SJSA1 (cell line): ENCODE data around the gene RPRD1B. TPM values are rescaled to one million over a fixed set of nuclear protein-coding genes. Genes with fewer than 3 reads are reported as not detected.
A peak's percentile ranks its signal among the peaks of the same experiment; 100 is the strongest.
"Not testable (repeated sequence)": the region's sequence is repeated elsewhere in the genome, so short reads cannot be mapped to it uniquely, and the experiment has no call there.

Experiments
- DNase-seq, 2 experiments: peaks; one replicate each; pipeline ENCODE4 v3.0.0-alpha.2; 2015 to 2020; ENCODE audit warnings: low spot score in 2 of 2, low read depth in 1 of 2
- H3K27ac ChIP-seq: fragments of 250-450 bp; sonication (Bioruptor Pico); 2 replicates; pipeline ENCODE4 v1.5.1; 2020; ENCODE audit warnings: mild to moderate bottlenecking, moderate library complexity
- H3K27me3 ChIP-seq: fragments of 250-450 bp; sonication (Bioruptor Pico); replicated peaks from 2 replicates; pipeline ENCODE4 v1.5.1; 2020; ENCODE audit warnings: mild to moderate bottlenecking, moderate library complexity
- H3K36me3 ChIP-seq: fragments of 250-450 bp; sonication (Bioruptor Pico); 2 replicates; pipeline ENCODE4 v1.5.1; 2020; ENCODE audit warnings: mild to moderate bottlenecking
- H3K4me1 ChIP-seq: fragments of 250-450 bp; sonication (Bioruptor Pico); replicated peaks from 2 replicates; pipeline ENCODE4 v1.6.1; 2021; ENCODE audit warnings: mild to moderate bottlenecking
- H3K4me3 ChIP-seq: fragments of 250-450 bp; sonication (Bioruptor Pico); 2 replicates; pipeline ENCODE4 v1.5.1; 2020; ENCODE audit warnings: mild to moderate bottlenecking
- H3K9me3 ChIP-seq: fragments of 250-450 bp; sonication (Bioruptor Pico); replicated peaks from 2 replicates; pipeline ENCODE4 v1.5.1; 2020; ENCODE audit warnings: mild to moderate bottlenecking
- total RNA-seq: library from RNA; depleted of rRNA; stranded (reverse); fragments of >200 nt; shearing (Covaris generic); gene quantifications from 2 replicates; pipeline ENCODE4 v1.2.3, GENCODE V29; 2014

Gene RPRD1B
- total RNA-seq, 1 experiment from 2014 or later: 27.9 TPM

DNA sequence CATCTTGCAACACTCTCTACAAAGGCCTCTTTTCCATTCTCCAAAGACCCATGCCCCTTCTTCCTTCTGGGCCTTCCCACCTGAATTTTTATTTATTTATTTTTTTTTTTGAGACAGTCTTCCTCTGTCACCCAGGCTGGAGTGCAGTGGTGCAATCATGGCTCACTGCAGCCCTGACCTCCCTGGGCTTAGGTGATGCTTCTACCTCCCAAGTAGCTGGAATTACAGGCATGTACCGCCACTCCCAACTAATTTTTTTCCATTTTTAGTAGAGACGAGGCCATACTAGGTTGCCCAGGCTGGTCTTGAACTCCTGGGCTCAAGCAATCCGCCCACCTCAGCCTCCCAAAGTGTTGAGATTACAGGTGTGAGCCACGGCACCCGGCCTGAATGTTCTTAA is 24.1 kb upstream of the RPRD1B start:
- H3K27me3 ChIP-seq, H3K4me3 ChIP-seq, DNase-seq, H3K27ac ChIP-seq, H3K9me3 ChIP-seq, H3K4me1 ChIP-seq: not testable (repeated sequence)
- peaks cover 55% of the 10 kb centered on the region for H3K36me3 ChIP-seq

DNA sequence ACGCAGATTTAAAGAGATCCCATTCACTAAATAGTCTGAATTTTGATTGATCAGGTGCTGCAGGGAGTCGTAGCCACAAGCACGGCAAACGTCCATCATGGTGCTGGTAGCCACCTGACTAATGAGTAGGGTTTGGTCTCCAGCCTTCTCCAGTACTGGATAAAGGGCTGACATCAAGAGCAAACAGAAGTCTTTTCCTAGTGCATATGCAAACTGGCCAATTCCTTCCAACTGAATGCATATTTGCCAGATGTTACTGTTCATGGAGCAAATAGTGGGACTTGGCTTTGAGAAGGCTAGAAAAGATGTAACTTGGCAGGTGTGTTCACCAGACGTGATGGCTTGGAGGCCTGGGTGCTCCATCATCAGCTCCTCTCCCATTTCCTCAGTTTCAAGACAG is 21.9 kb upstream of the RPRD1B start:
- H3K36me3 ChIP-seq: peaks cover 61% of the 10 kb centered on the region
- no peak overlapping the region for H3K4me3 ChIP-seq
- H3K27ac ChIP-seq: no peak overlapping the region
- no peak for DNase-seq
- no peaks in the 10 kb centered on the region; the same call in 1 of the 2 replicates for H3K9me3 ChIP-seq
- no peaks in the 10 kb centered on the region for H3K4me1 ChIP-seq
- H3K27me3 ChIP-seq: no peaks in the 10 kb centered on the region

DNA sequence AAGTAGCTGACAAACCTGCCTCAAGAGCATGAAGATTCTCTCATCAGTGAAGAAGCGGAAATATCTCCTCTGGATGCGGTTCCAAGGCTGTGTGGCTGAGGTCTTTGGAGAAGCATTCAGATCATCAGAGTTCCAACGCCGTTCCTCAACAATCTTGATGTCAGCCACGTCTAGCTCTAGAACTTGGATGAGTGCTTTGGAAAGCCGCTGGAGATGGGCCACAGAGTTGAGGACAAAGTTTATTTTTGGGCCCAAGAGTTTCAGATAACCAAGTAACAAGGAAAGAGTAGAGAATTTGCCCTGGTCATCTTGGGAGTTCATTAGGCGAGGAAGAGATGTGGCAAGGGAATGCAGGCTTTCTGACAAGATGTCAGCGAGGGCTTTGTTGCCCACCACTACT is 21.2 kb upstream of the RPRD1B start:
- peaks cover 67% of the 10 kb centered on the region for H3K36me3 ChIP-seq

DNA sequence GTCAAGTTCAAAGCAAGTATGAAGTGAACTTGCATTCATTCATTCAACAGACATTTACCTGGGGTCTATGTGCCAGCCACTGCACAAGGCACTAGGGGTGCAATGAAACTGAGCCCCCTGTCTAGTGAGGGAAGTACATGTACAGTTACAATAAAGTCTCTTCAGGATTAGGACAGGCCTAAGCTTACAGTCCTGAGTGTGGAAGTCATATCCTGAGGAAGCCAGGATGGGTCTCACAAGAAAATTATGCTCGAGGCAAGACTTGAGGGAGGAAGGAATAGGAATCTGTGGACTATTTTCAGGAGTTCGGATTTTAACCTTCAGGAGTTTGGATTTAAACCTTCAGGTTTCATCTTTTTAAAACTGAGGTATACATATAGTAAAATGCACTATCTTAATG is 19.7 kb upstream of the RPRD1B start:
- no peak for DNase-seq
- no peak overlapping the region for H3K4me3 ChIP-seq
- no peaks in the 10 kb centered on the region for H3K27me3 ChIP-seq
- peaks cover 69% of the 10 kb centered on the region for H3K36me3 ChIP-seq
- peaks cover 3% of the 10 kb centered on the region; the same call in 1 of the 2 replicates for H3K9me3 ChIP-seq
- H3K27ac ChIP-seq: no peak overlapping the region
- no peaks in the 10 kb centered on the region for H3K4me1 ChIP-seq

More for the DNA sequence above, 21.2 kb upstream of the RPRD1B start:
- Histone ChIP-seq H3K4me1 (no peaks in the 10 kb centered on the region), H3K27ac (no peak overlapping the region), H3K27me3 (no peaks in the 10 kb centered on the region), H3K4me3 (no peak overlapping the region), H3K9me3 (no peaks in the 10 kb centered on the region; the same call in 1 of the 2 replicates)
- DNase-seq: no peak

DNA sequence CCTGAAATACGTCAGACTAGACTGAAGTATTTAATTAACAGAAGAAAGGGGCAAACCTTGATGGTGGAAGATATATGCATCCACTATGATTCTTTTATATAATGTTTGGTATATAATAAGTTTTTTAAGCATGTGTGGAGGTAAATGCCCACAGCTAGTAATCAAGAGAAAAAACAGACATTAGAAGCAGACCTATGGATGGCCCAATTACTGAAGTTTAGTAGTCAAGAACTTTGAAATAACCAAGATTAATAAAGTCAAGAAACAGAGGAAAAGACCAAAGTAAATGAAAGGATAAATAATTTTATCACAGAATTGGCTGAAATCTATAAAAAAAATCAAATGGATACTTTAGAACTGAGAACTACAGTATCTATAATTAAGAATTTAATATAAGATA is 15.6 kb upstream of the RPRD1B start:
- no peak overlapping the region for H3K4me3 ChIP-seq
- H3K9me3 ChIP-seq: peaks cover 3% of the 10 kb centered on the region; the same call in 1 of the 2 replicates
- no peaks in the 10 kb centered on the region for H3K27me3 ChIP-seq
- DNase-seq: no peak
- H3K36me3 ChIP-seq: peaks cover 43% of the 10 kb centered on the region
- no peak overlapping the region for H3K27ac ChIP-seq
- peaks cover 17% of the 10 kb centered on the region for H3K4me1 ChIP-seq

DNA sequence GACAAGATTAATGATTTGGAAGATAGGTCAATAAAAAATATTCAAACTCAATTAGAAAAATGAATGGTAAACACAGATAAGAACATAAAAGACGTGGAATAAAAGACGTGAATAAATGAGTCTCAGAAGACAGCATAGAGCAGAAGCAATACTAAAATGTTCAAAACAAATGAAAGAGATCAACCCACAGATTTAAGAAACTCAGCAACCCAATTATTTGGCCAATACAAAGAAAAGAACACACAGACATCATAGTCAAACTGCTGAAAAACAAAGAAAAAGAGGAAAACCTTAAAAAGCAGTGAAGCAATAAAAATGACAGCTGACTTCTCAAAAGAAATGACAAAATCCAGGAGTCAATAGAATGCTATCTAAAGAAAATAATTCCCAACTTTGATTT is 15.2 kb upstream of the RPRD1B start:
- H3K4me3 ChIP-seq: no peak overlapping the region
- no peak overlapping the region for H3K27ac ChIP-seq
- peaks cover 39% of the 10 kb centered on the region for H3K36me3 ChIP-seq
- no peak for DNase-seq
- no peaks in the 10 kb centered on the region for H3K27me3 ChIP-seq
- H3K4me1 ChIP-seq: peaks cover 21% of the 10 kb centered on the region
- peaks cover 3% of the 10 kb centered on the region; the same call in 1 of the 2 replicates for H3K9me3 ChIP-seq

DNA sequence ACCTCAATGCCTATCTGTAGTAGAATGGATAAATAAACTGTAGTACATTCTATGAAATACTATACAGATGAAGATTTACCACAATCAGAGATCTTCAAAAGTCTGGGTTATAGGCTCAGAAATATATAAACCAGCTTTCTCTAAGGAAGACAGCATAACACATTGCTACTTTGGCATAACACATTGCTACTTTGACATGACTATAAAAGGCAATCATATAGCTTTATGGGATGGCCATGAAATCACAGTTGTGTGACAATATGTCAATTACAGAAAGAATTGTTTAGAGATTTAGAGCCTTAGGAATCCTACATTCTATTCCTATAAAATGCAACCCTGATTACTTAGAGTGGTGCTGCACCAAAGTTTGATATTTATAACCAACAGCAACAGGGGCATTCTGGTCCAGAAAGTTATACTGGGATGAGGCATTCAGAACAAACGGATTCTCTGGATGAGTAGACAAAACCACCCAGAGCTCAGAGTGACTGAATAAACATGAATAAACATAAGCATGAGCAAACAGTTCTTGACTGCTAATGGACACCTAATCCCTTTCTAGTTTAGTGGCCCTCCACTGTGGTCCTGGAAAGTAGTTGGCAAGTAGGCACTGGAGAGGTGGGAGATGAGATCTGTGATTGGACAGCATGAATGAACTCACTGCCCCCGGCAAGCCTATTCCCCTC is 12.3 kb upstream of the RPRD1B start:
- H3K4me3 ChIP-seq: no peak overlapping the region
- peak in 1 of 2 experiments; percentile 45 for DNase-seq

DNA sequence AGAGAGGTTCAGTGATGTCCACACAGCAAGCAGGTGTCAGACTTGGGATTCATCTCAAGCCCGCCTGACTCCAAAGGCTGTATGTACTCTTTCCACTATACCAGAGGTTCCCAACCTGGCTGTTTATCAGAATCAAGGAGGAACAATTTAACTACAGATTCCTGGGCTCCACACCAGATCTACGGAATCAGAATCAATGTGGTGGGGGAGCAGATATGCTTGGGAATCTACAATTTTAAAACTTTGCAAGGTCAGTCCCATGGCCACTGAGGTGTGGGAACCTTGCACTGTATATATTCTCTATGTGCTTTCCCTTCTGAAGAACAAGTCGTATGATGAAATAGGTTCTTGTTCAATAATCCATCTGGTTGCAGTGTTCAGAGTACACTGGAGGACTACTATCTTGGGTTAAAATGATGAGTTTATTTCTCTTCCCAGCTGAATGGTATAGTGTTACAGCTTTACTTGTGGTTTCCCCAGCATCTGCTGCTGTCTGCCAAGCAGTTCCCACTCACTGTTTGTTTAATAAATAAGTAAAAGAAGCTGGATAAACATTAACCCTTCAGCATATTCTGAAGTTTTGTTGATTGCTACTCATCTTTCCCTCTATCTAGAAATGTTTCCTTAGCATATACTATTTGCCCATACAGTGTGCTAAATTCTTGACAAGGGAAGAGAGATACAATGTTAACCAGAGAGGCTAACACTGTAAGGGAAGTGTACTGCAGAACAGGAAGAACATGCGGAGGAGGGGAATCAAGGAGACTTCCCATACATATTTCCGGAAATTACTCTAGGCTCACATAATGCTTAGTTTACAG is 10.2 kb upstream of the RPRD1B start:
- Histone ChIP-seq H3K4me3 (no peak overlapping the region), H3K27me3 (no peaks in the 10 kb centered on the region), H3K27ac (no peak overlapping the region), H3K36me3 (peaks cover 10% of the 10 kb centered on the region; the same call in 1 of the 2 replicates), H3K9me3 (no peaks in the 10 kb centered on the region), H3K4me1 (peaks cover 28% of the 10 kb centered on the region)
- DNase-seq: peak in 1 of 2 experiments; percentile 46

More for the DNA sequence above, 12.3 kb upstream of the RPRD1B start:
- peaks cover 3% of the 10 kb centered on the region; the same call in 1 of the 2 replicates for H3K9me3 ChIP-seq
- H3K4me1 ChIP-seq: peaks cover 27% of the 10 kb centered on the region
- peaks cover 26% of the 10 kb centered on the region for H3K36me3 ChIP-seq
- no peaks in the 10 kb centered on the region for H3K27me3 ChIP-seq
- H3K27ac ChIP-seq: no peak overlapping the region

DNA sequence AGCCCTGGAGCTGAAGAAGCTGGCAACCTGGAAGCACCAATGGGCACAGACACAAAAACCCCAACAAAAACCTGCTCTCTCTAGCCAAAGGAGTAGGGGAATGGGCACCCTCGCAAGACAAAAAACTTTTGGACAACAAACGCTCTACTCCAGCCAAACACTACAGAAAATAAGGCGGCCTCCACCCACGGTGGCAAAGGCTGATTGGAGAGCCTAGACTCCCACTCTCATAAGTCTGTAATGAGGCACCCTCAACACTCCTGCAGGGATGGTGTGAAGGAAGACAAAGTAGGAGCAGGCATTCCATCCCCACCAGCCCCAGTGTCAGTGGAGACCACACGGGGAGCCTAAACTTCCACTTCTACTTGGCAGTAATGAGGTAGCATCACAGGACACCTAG is 9.1 kb upstream of the RPRD1B start:
- peaks cover 34% of the 10 kb centered on the region for H3K4me1 ChIP-seq
- no peaks in the 10 kb centered on the region for H3K9me3 ChIP-seq
- H3K4me3 ChIP-seq: no peak overlapping the region
- DNase-seq: no peak
- no peaks in the 10 kb centered on the region for H3K27me3 ChIP-seq
- no peak overlapping the region for H3K27ac ChIP-seq
- peaks cover 8% of the 10 kb centered on the region; the same call in 1 of the 2 replicates for H3K36me3 ChIP-seq

DNA sequence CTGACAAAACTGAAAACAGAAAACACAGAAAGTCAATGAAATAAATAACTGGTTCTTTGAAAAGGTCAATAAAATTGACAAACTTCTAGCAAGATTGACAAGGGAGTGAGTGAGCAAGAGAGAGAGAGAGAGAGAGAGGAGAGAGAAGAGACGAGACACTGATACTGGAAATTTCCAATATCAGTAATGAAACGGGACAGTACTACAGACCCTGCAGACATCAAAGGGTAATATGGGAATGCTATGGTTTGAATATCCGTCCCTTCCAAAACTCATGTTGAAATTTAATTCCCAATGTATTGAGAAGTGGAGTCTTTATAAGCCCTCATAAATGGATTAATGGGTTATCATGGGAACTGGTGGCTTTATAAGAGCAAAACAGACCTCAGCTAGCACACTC is 4.1 kb upstream of the RPRD1B start:
- DNase-seq: no peak
- H3K9me3 ChIP-seq: no peaks in the 10 kb centered on the region
- no peaks in the 10 kb centered on the region for H3K27me3 ChIP-seq
- H3K27ac ChIP-seq: no peak overlapping the region
- H3K4me1 ChIP-seq: peaks cover 20% of the 10 kb centered on the region
- H3K4me3 ChIP-seq: no peak overlapping the region
- H3K36me3 ChIP-seq: peaks cover 21% of the 10 kb centered on the region

DNA sequence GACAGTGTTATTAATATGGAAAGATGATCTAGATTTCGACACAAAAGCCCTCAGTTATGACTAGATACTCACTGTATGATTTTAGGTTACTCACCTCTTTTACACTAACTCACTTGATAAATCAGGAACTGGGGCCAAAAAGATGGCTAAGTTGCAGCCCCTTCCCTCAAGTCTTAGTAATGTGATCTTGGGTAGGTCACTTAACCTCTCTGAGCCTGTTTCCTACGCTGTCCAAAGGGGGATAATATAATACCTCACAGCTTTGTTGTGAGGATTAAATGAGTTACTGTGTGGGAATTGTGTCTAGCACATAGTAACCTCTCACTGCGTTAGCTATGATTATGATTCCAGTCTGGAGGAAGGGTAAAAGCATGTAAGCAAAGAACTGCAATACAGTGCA is 1.6 kb upstream of the RPRD1B start:
- no peak overlapping the region for H3K4me3 ChIP-seq
- no peak for DNase-seq
- no peaks in the 10 kb centered on the region for H3K9me3 ChIP-seq
- no peak overlapping the region for H3K27ac ChIP-seq
- H3K36me3 ChIP-seq: peaks cover 44% of the 10 kb centered on the region
- peaks cover 29% of the 10 kb centered on the region for H3K4me1 ChIP-seq
- no peaks in the 10 kb centered on the region for H3K27me3 ChIP-seq

DNA sequence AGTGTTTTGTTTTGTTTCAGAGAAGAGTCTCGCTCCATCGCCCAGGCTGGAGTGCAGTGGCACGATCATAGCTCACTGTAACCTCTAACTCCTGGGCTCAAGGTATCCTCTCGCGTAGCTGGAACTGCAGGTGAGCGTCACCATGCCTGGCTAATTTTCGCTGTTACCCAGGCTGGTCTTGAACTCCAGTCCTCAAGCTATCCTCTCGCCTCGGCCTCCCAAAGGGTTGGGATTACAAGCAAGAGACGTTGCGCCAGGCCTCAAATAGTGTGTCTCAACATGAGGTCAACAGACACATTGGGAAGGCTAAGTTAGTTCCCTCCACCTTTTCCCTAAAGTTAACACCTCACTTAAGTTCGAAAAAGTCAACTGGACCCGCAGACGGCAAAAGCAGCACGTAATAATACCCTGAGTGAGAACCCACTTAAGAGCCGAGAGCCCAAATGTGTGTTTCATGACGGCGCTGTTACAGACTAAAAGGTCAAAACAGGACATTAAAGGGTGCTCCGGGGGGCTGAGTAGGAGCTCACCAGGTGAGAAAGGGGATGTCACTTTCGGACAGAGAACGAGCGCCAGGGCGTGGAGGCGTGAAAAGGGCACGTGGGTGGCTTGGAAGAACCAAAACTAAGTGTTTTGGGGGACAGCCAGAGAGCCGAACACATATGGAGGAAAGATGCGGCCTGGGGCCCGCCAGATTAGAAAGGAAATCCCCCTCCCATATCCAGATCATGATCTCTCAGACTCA is 789 bp upstream of the RPRD1B start:
- Histone ChIP-seq H3K4me3 (peak overlapping the region; percentile 80), H3K27ac (peak overlapping the region; percentile 82), H3K4me1 (peaks cover 29% of the 10 kb centered on the region), H3K36me3 (peaks cover 46% of the 10 kb centered on the region), H3K27me3 (no peaks in the 10 kb centered on the region), H3K9me3 (no peaks in the 10 kb centered on the region)
- no peak for DNase-seq

DNA sequence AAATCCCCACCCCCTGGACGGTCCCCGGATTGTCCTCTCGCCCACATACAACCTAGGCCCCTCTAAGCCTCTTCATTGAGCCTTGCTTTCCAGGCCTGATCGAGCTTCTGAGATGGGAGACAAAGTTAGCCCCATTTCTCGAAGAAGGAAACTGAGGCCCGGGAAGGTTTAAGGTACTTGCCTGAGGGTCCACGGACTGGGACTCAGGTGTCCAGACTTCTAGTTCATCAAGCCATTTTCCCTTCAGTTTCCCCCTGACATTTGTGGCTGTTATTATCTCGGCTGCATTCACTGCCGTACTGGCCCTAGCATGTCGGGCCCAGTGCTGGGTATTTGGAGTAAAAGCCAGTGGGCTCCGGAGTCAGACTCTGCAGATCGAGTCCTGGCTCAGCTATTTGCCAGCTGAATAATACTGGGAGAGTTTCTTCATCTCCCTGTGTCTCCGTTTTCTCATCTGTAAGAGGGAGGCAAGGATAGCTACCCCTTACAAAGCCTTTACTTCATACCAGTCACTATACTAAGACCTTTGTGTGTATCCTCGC is 633 bp downstream of the RPRD1B start:
- H3K36me3 ChIP-seq: peaks cover 49% of the 10 kb centered on the region
- peak in 1 of 2 experiments; percentile 18 for DNase-seq
- no peaks in the 10 kb centered on the region for H3K9me3 ChIP-seq
- peaks cover 23% of the 10 kb centered on the region for H3K4me1 ChIP-seq
- no peaks in the 10 kb centered on the region for H3K27me3 ChIP-seq
- peak overlapping the region; percentile 80 for H3K4me3 ChIP-seq
- H3K27ac ChIP-seq: peak overlapping the region; percentile 82
